ENCODE measurements around the gene ZFP57.
A peak's percentile ranks its signal among the peaks of the same experiment; 100 is the strongest.

The ZFP57 gene

GRCh38 chr6:29680904-29681303, at the start of gene ZFP57:
ZFP57 (minus strand) TSS chr6:29681152; CDS start chr6:29677003, 4,149 bp downstream.
- no peak for DNase-seq

DNA sequence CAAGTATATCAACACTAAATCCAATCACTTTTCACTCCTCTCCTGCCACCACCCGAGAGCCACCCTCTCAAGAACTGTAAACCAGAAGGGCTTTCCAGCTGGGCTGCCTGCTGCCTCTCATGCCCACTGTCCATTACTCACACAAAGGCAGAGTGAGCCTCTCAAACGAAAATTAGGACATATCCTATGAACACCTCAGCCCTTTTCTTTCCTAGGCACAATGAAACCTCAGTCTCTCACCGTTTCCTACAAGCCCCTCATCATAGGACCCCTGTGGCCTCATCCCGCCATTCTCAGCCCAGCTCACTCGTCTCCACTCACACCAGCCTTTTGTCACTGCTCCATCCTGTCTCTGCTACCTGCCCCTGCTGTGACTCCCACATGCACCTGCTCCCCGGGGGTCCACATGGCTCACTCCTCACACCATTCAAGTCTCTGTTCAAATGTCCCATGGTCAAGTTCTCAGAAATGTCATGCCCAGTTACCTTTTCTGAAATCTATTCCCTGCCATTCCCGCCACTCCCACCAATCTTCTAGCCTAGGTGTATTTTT, 49.7 kb upstream of the ZFP57 start:
- DNase-seq = peak in 1 of 2 donors; percentile 17

DNA sequence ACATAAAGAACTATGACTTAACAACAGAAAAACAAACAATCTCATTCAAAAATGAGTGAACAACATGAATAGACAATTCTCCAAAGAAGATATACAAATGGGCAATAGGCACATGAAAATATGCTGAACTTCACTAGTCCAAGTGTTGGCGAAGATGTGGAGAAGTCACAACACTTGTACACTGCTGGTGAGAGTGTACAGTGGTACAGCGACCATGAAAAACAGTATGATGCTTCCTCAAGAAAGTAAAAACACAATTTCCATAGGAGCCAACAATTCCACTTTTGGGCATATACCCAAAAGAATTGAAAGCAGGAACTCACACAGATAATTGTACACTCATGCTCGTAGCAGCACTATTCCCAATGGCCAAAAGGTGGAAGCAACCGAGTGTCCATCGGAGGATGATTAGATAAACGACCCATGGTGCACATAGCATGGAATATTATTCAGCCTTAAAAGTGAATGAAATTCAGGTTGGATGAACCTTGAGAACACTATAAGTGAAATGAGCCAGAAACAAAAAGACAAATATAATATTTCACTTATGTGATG, 48.9 kb upstream of the ZFP57 start:
- no peak for DNase-seq

GRCh38 chr6:29728875-29729270, 47.9 kb upstream of the ZFP57 start:
- DNase-seq = no peak

- peak in 1 of 2 donors; percentile 13 for DNase-seq
Observed at GRCh38 chr6:29728173-29728874, 47.4 kb upstream of the ZFP57 start.

DNA sequence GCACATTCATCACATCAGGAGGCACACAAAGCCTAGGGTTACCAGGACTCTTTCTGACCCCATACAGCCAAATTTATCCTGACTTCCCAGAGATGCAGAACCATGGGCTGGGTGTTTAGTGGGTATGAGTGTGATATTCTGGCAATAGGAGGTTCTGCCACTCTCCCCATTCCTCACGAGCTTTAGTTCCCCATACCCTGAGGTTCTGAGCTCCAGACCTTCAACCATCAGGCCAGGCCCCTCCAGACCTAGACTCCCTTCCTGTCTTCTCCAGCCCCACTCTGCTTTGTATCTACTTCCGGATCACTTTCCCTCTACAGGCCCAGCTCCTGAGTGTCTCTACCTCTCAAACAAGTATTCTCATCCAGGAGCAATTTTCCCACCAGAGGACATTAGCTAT, 46.7 kb upstream of the ZFP57 start:
- peak in 1 of 2 donors; percentile 17 for DNase-seq

DNA sequence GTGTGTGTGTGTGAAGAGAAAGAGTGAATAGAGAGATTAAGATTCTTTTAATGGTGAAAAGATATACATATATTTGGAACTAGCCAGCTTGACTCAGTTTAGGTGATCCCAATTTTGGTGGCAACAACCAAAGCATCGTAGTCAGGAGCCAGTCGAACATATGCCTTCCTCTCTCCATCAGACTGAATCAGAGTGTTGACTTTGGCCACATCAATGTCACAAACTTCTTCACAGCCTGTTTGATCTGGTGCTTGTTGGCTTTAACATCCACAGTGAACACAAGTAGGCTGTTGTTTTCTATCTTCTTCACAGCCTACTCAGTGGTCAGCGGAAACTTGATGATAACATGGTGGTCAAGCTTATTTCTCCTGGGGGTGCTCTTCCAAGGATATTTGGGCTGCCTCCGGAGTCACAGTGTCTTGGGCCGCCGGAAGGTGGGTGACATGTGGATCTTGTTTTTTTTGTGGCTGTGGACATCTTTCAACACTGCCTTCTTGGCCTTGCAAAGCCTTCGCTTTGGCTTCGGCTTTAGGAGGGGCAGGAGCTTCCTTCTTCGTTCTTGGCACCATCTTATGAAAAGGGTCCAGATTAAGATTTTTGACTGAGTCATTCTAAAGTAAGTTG, 45.7 kb upstream of the ZFP57 start:
- DNase-seq = peak in 1 of 2 donors; percentile 14

DNA sequence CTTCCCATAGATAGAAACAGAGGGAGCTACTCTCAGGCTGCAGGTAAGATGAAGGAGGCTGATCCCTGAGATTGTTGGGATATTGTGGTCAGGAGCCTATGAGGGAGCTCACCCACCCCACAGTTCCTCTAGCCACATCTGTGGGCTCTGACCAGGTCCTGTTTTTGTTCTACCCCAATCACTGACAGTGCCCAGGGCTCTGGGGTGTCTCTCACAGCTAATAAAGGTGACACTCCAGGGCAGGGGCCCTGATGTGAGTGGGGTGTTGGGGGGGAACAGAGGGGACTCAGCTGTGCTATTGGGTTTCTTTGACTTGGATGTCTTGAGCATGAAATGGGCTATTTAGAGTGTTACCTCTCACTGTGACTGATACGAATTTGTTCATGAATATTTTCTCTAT, 45.0 kb upstream of the ZFP57 start:
- peak in 1 of 2 donors; percentile 16 for DNase-seq

DNA sequence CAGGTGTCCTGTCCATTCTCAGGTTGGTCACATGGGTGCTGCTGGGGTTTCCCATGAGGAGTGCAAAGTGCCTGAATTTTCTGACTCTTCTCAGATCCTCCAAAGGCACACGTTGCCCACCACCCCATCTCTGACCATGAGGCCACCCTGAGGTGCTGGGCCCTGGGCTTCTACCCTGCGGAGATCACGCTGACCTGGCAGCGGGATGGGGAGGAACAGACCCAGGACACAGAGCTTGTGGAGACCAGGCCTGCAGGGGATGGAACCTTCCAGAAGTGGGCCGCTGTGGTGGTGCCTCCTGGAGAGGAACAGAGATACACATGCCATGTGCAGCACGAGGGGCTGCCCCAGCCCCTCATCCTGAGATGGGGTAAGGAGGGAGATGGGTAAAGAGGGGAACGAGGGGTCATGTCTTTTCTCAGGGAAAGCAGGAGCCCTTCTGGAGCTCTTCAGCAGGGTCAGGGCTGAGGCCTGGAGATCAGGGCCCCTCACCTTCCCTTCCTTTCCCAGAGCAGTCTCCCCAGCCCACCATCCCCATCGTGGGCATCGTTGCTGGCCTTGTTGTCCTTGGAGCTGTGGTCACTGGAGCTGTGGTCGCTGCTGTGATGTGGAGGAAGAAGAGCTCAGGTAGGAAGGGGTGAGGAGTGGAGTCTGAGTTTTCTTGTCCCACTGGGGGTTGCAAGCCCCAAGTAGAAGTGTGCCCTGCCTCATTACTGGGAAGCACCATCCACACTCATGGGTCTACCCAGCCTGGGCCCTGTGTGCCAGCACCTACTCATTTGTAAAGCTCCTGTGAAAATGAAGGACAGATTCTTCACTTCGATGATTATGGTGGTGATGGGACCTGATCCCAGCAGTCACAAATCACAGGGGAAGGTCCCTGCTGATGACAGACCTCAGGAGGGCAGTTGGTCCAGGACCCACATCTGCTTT, 44.3 kb upstream of the ZFP57 start:
- peak in 1 of 2 donors; percentile 19 for DNase-seq

DNA sequence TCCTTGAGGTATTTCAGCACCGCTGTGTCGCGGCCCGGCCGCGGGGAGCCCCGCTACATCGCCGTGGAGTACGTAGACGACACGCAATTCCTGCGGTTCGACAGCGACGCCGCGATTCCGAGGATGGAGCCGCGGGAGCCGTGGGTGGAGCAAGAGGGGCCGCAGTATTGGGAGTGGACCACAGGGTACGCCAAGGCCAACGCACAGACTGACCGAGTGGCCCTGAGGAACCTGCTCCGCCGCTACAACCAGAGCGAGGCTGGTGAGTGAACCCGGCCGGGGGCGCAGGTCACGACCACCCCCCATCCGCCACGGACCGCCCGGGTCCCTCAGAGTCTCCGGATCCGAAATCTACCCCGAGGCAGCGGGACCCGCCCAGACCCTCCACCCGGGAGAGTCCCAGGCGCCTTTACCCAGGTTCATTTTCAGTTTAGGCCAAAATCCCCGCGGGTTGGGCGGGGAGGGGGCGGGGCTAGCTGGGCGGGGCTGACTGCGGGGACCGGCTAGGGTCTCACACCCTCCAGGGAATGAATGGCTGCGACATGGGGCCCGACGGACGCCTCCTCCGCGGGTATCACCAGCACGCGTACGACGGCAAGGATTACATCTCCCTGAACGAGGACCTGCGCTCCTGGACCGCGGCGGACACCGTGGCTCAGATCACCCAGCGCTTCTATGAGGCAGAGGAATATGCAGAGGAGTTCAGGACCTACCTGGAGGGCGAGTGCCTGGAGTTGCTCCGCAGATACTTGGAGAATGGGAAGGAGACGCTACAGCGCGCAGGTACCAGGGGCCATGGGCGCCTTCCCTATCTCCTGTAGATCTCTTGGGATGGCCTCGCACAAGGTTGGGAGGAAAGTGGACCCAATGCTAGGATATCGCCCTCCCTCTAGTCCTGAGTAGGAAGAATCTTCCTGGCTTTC, 43.0 kb upstream of the ZFP57 start:
- peak; percentile 82 to 83 for DNase-seq

DNA sequence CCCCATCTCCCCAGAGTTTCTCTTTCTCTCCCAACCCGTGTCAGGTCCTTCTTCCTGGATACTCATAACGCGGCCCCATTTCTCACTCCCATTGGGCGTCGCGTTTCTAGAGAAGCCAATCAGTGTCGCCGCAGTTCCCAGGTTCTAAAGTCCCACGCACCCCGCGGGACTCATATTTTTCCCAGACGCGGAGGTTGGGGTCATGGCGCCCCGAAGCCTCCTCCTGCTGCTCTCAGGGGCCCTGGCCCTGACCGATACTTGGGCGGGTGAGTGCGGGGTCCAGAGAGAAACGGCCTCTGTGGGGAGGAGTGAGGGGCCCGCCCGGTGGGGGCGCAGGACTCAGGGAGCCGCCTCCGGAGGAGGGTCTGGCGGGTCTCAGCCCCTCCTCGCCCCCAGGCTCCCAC, 42.3 kb upstream of the ZFP57 start, which contains the start of gene HLA-F:
HLA-F (plus strand) TSS at position 173 of the 404 bp plus-strand sequence; CDS start at position 203, 30 bp downstream.
- DNase-seq = peak in 1 of 2 donors; percentile 78

DNA sequence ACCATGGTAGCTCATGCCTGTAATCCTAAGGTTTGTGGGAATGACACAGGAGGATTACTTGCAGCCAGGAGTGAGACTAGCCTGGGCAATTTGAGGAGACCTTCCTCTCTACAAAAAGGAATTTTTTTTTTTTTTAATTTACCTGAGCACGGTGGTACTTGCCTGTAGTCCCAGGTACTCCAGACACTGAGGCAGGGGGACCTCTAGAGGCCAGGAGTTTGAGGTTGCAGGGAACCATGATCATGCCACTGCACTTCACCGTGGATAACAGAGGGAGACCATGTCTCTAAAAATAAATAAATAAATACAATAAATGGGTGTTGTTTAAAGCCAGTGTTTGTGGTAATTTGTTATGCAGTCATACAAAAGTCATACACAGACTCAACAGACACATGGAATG, 39.9 kb upstream of the ZFP57 start:
- DNase-seq = peak in 1 of 2 donors; percentile 18

DNA sequence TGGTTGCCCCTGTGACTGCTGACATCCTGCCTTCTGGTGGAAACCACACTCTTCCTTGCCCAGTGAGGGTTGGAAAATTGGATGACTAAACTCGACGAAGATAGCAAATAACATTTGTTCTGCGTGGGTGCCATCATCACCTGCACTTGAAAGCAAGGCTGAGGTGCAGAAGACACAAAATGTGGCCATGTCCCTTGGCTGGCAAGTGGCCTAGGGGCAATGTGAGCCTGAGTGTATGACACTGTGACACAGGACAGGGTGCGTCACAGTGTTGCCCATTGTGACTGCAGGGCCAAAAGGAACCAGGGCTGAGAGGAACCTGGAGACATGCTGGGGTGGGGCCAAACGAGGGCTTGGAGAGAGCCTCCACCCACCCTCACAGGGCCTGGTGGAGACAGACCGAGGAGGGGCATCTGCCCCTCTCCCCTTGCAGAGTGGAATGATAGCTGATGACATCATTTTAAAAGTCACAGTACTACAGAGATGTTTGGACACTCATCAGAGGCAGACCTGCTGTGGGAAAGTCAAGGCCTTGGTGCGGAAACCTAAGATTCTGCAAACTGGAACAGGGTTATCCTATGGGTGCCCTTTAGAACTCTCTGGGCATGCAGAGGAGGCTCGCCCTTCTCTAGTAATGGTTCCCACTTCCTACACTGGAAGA, 29.5 kb upstream of the ZFP57 start:
- no peak for DNase-seq

DNA sequence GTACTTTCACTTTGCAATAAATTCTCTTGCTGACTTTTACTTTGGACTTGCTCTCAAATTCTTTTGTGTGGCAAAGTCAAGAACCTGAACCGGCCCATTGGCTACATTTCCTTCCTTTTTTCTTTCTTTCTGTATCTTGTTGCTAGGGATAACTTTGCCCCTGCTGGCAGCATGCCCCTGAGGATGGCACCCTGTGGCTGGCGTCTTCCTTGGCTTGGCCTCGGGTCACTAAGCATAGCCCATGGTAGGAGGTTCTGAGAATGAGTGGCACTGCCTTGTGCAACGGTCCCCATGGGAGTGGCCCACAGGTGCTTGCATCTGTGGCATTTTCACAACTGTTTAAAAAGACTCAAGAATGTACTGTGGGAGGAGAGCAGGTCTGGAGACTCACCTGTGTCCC, 28.2 kb upstream of the ZFP57 start:
- no peak for DNase-seq

DNA sequence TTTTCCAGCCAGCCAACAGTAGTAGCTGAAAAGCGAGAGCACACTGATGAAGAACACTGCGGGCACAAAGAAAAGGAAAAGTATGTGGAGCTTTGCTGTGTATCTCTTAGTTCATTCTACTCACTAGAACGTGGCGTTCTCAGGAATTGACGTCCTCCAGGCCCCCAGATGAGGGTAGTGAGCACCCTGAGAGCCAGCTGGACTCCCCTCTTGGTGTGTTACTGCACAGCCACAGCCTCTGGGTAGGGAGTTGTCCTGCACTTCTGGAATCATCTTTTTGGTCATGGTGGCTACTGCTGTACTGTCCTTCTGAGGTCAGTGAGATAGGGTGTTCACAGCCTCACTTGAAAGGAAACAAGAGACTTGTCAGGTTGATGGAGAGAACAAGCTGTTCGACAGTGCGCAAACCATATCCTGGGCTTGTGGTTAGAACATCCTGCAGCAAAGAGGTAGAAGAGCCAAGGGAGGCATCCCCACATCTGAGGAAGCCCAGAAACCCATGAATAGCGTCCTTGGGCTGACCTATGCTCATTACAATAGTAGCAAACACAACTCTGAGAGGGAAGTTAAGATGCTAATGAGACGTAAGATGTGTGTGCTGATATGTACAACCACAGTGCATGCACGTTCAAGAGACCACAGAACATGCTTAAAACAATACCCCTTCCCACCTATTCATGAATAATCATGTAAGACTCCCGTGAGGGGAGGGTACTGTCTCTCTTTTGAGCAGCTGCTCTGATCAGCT, 27.7 kb upstream of the ZFP57 start:
- DNase-seq = peak in 1 of 2 donors; percentile 41

DNA sequence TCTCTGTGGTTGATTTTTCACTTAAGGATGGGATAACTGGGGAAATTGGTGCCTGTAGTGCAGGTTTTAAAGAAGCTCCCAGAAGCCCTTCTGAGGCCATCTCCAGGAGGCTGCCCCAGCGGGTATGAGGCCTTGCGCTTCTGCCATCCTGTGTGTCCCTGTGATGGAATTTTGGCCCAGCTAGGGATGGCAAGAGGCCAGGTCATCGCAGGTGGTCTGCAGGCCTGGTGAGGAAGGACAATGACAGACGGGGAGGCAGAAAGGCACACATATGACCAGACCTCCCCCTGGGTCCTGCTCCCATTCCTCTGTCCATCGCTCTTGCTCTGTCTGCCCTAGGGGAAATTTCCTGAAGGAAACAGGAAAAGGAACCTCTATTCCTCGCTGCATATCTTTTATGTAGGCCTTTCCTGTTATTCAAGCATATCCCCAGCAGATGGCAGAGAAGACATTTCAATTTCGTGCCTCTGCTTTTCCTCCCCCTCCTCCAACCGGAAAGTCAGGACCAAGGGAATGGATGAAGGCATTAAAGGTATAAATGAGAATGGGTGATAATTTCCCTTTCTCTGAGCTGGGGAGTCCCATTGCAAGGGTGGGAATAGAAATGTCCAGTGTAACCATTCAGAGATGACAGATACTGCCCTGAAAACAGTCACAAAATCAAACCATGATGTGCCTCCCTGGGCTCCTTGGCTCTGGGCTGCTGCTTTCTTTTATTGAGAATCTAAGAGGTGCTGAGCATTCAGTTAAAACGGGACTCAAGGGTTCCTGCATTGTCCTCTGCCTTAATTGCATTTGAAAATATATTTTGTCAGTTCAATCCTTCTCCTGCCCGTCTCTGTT, 24.7 kb upstream of the ZFP57 start:
- no peak for DNase-seq

DNA sequence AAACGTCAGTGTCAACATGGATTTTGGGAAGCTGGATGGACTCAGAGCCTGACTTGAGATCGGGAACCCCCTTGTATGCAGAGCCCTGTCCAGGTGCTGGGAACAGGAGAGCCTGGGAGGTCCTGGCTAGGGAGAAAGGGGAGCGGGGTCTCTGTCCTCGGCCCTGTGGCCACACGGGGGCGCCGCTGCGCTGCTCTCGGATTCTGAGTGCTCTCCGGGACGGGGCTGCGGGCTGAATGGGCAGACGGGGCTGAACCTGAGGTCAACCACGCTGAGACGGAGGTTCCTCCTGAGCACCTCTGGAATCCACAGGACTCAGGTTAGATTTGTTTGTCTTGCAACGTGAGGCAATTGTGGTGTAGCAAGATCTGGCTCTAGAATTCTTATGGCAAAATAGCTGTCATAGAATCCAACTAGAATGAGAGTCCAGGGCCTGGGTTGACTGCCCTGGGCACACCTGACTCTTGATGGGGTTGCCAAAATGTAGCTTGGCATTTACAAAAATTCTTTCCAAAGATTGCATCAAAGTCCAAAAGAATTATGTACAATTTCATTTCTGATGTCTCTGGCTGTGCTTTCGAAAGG, 21.7 kb upstream of the ZFP57 start:
- peak; percentile 87 to 89 for DNase-seq

All from stimulated activated CD4-positive, alpha-beta T cell treated with anti-CD3 and anti-CD28 coated beads, Interleukin-2, amount 100 ng/mL, for 24 hours (primary cell).